ENCODE data around the gene CCDC201. TPM values are rescaled to one million over a fixed set of nuclear protein-coding genes. Genes with fewer than 3 reads are reported as not detected.

Gene CCDC201
- total and polyA plus RNA-seq, 2 donors (not counting 3 experiments of a cell fraction or from before 2014, with no cell fraction given) = not detected

- dilution Hi-C loops (cut with MboI; ENCODE audit: extremely low pct_ligation_motif_present, low sequenced_read_pairs) (no loop called here), intact Hi-C loops (cut with micrococcal nuclease) (loop anchor here (5.0 kb wide), 1 partner anchor 1360 kb away; no protein-coding TSS in a partner anchor)
- H3K36me3 ChIP-seq (ENCODE audit: control insufficient read depth in 2 of 2, extremely low read depth in 1 of 2, insufficient read depth in 2 of 2, low read length in 2 of 2) = no peaks in the 10 kb centered on the region
- H3K4me3 ChIP-seq (replicated peaks in 1 of 3; ENCODE audit: insufficient read depth in 1 of 3, low read depth in 1 of 3, low read length in 3 of 3) = no peak overlapping the region
- FAIRE-seq = no peak
- no peak overlapping the region for H3K27ac ChIP-seq (ENCODE audit: insufficient read depth, low read depth, low read length)
- H3K27me3 ChIP-seq (ENCODE audit: control insufficient read depth in 2 of 2, insufficient read depth in 2 of 2, low read length in 2 of 2) = peaks cover 0 to 4% of the 10 kb centered on the region in 2 experiments
- no TSS peak for BruUV-seq (replicated peaks)
- DNase-seq (ENCODE audit: low read depth, low spot score) = no peak
- H3K9me3 ChIP-seq (replicated peaks; ENCODE audit: control insufficient read depth, insufficient read depth, low read length) = no peaks in the 10 kb centered on the region
- peaks cover 32% of the 10 kb centered on the region for H3K4me1 ChIP-seq (ENCODE audit: control insufficient read depth, extremely low read depth, insufficient read depth, low read length)
- ChIA-PET POLR2A (no interaction called here), CTCF (interaction anchor here (0.9 to 6.1 kb wide), 3 partner anchors 10 to 1208 kb away, joined by 3 to 100 read pairs (median 4); partner anchors contain the start of gene IGFBP3)
- no peaks in the 10 kb centered on the region for H4K20me1 ChIP-seq (replicated peaks; ENCODE audit: control insufficient read depth, extremely low read depth, insufficient read depth, low read length)
- no peaks in the 10 kb centered on the region for H3K9me1 ChIP-seq (replicated peaks; ENCODE audit: control insufficient read depth, extremely low read depth, insufficient read depth, low read length)
- H3K9ac ChIP-seq (replicated peaks; ENCODE audit: extremely low read depth, insufficient read depth, low read length) = no peak overlapping the region
- no peak overlapping the region for H3K4me2 ChIP-seq (ENCODE audit: insufficient read depth, low read length)
- TF ChIP-seq EZH2 (IDR thresholded peaks at IDR 0.05; ENCODE audit: borderline replicate concordance, low read depth, low read length, severe bottlenecking) (no peak), POLR2AphosphoS5 (IDR thresholded peaks at IDR 0.05; ENCODE audit: insufficient read depth, low read depth, low read length) (no peak), MYC (IDR thresholded peaks at IDR 0.05; ENCODE audit: low read depth, low read length) (no peak), POLR2A (IDR thresholded peaks at IDR 0.05; ENCODE audit: low read depth, low read length) (no peak), FOS (IDR thresholded peaks at IDR 0.05; ENCODE audit: borderline replicate concordance, insufficient read depth, low read length) (no peak), JUN (IDR thresholded peaks at IDR 0.05; ENCODE audit: borderline replicate concordance, insufficient read depth, insufficient read length, low read depth) (no peak), GATA2 (IDR thresholded peaks at IDR 0.05; ENCODE audit: insufficient read depth, insufficient read length, low read depth, low read length) (no peak)
- TF ChIP-seq, protein P1, sequence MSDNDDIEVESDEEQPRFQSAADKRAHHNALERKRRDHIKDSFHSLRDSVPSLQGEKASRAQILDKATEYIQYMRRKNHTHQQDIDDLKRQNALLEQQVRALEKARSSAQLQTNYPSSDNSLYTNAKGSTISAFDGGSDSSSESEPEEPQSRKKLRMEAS (IDR thresholded peaks at IDR 0.05; ENCODE audit: insufficient read depth, insufficient read length) = no peak
- TF ChIP-seq, protein P2, sequence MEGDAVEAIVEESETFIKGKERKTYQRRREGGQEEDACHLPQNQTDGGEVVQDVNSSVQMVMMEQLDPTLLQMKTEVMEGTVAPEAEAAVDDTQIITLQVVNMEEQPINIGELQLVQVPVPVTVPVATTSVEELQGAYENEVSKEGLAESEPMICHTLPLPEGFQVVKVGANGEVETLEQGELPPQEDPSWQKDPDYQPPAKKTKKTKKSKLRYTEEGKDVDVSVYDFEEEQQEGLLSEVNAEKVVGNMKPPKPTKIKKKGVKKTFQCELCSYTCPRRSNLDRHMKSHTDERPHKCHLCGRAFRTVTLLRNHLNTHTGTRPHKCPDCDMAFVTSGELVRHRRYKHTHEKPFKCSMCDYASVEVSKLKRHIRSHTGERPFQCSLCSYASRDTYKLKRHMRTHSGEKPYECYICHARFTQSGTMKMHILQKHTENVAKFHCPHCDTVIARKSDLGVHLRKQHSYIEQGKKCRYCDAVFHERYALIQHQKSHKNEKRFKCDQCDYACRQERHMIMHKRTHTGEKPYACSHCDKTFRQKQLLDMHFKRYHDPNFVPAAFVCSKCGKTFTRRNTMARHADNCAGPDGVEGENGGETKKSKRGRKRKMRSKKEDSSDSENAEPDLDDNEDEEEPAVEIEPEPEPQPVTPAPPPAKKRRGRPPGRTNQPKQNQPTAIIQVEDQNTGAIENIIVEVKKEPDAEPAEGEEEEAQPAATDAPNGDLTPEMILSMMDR (IDR thresholded peaks at IDR 0.05; ENCODE audit: extremely low read depth in 1 of 2, insufficient read depth in 1 of 2, low read depth in 1 of 2, low read length in 2 of 2) = no peak
- H3K79me2 ChIP-seq (ENCODE audit: control insufficient read depth, insufficient read depth, low read length) = no peaks in the 10 kb centered on the region
- H2AFZ ChIP-seq (ENCODE audit: low read depth, low read length) = no peak overlapping the region
These were observed 19.6 kb upstream of the CCDC201 start for GRCh38 chr7:45892407-45893035.

Measured in endothelial cell of umbilical vein (primary cell).